ENCODE measurements around the gene HLCS. TPM values are rescaled to one million over a fixed set of nuclear protein-coding genes. Genes with fewer than 3 reads are reported as not detected.

Gene HLCS
- total RNA-seq, 1 experiment from 2014 or later = 33.8 TPM

DNA sequence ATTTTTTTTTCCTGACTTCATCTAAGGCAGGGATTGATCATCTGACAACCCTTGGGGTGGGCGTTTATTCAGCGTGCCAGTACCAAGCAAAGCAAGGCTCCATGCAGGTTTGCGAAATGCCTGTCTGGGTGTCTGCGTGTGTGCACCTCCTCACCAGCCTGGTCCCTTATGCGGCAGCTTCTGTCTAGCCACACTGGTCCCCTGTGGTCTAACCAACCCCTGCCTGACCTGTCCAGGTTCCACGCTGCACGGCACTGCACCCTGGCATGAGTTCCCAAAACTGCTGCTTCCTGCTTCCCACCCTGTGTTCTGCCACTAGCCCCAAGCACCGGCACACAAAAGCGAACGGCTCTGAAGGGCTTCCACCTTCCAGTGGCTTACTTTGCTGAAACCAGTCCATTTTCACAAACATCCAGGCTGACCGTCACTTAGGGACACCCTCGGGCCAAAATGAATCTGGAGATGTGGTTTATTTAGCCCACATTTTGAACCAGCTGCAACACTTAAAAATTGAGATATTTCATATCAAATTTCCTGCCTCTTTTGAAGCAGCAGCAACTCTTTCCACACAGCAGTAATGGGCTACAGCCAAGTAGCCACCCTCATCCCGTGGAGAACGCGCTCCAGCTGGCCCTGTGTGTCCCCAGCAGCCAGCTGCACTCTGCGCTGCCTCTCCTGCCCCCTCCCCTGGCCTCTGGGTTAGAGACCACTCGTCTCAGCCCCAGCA, 55.7 kb downstream of the HLCS start:
- in situ Hi-C loops (cut with HindIII; ENCODE audit: low pct_unique_long_range_greater_than_20kb, low sequenced_read_pairs) = no loop called here
- DNase-seq (ENCODE audit: low read depth, low spot score) = no peak

DNA sequence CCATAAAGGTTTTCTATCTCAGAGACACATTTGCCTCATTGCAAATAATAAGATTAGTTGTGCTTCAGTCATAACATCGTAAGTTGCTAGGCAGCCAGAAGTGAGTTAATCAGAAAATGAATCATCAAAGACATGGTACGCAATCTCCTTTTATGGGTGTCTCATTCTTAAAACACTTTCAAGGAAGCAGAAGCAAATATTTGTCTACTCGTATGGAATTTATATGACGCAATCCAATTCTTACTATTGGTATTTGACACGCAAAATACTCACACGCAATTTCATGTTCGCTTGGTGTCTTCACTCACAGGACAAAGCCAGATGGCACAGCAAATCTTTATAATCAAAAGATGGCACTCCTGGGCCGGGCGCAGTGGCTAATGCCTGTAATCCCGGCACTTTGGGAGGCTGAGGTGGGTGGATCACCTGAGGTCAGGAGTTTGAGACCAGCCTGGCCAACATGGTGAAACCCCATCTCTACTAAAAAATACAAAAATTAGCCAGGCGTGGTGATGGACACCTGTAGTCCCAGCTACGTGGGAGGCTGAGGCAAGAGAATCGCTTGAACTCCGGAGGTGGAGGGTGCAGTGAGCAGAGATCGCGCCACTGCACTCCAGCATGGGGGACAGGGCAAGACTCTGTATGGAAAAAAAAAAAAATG, 56.4 kb downstream of the HLCS start:
- no peak for DNase-seq (ENCODE audit: low read depth, low spot score)
- in situ Hi-C loops (cut with HindIII; ENCODE audit: low pct_unique_long_range_greater_than_20kb, low sequenced_read_pairs) = no loop called here

DNA sequence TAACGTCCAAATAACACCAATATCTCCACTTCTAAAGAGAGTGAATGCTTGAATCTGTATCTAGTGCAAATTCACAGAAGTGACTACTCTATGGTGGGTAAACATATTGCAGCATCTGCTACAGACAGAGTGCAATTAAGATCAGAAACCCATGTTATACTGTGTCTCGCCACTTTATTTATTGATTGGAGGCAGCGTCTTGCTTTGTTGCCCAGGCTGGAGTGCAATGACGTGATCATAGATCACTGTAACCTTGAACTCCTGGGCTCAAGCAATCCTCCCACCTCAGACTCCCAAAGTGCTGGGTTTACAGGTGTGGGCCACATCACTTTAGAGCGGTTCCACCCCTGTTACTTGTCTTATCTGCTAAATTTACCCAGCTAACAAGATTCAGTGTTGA, 57.0 kb downstream of the HLCS start:
- DNase-seq (ENCODE audit: low read depth, low spot score) = no peak
- in situ Hi-C loops (cut with HindIII; ENCODE audit: low pct_unique_long_range_greater_than_20kb, low sequenced_read_pairs) = no loop called here

DNA sequence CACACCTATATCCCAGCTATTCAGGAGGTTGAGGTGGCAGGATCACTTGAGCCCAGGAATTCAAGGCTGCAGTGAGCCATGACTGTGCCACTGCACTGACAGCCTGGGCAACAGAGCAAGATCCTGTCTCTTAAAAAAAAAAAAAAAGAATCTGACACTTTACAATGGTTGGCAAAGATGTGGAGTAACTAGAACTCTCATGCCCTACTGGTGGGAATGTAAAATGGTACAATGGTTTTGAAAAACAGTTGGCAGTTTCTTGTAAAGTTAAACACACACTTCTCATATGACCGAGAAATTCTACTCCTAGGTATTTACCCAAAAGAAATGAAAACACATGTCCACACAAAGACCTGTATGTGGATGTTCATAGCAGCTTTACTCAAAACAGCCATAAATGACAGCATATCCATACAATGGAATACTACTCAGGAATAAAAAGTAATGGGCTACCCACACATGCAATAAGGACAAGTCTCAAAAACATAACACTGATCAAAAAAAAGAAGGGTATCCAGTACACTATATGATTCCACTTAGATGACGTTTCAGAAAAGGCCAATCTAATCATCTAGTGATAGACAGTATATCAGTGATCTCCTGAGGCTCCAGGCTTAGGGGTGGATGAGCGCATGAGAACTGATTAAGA, 58.1 kb downstream of the HLCS start:
- DNase-seq (ENCODE audit: low read depth, low spot score) = no peak
- in situ Hi-C loops (cut with HindIII; ENCODE audit: low pct_unique_long_range_greater_than_20kb, low sequenced_read_pairs) = no loop called here

DNA sequence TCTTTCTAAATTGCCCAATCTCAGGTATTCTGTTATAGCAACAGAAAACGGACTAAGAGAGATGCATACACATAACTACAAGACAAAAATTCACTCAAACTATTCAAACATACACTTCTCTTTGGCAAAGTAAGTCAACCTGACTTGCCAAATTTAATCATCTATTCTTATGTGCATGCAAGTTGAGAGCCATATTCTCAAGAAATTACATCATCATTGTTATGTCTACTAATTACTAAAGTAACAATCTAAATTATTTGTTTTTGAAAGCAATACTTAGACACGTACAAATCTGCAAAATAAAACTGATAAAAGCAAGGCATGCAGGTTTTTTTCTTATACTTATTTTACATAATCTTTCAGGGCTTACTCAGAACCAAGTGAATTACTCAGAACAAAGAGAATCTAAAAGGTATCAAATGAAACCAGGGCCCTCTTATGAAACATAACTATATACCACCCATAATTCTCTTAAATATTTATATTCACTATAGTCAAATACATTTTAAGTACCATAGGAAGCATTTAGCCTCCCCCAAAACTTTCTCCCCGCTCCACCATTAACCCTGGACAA, 62.3 kb downstream of the HLCS start:
- in situ Hi-C loops (cut with HindIII; ENCODE audit: low pct_unique_long_range_greater_than_20kb, low sequenced_read_pairs) = no loop called here
- DNase-seq (ENCODE audit: low read depth, low spot score) = no peak

DNA sequence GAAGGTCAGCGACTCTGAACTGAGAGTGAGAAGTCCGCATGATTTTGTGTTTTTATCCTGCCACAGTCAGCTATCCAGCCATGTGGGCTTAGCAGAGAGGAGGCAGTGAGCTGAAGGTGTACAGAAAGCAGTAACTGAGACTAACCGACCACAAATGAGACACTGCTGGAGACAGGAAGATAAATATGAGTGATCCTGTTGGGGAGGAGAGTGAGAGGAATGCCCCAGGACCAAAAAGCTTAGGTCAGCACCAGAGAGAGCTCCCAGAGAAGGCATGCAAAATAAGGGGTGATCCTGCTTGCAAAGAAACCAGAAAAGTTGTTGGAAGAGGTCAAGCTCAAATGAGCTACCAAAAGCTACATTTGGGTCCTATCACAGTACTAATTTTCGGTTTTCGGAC, 63.7 kb downstream of the HLCS start:
- no peak for DNase-seq (ENCODE audit: low read depth, low spot score)
- in situ Hi-C loops (cut with HindIII; ENCODE audit: low pct_unique_long_range_greater_than_20kb, low sequenced_read_pairs) = no loop called here

DNA sequence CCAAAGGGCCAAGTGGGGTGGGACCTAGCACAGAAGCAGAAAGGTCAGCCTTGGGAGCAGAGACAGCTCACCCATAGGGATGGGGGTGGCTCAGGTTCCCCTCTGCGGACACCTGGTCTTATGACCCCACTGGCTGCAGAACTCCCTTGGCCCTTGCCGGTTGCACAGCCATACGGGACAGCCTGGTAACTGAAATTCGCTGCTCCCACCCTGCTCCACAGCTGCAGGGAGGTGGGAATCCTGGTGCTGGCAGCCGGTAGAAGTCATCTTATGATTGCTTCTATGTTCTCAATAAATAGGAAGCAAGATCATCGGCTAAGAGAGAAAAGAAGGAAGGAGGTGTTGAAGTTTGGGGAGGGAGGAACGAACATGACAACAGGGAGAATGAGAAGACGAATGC, 64.1 kb downstream of the HLCS start:
- in situ Hi-C loops (cut with HindIII; ENCODE audit: low pct_unique_long_range_greater_than_20kb, low sequenced_read_pairs) = no loop called here

DNA sequence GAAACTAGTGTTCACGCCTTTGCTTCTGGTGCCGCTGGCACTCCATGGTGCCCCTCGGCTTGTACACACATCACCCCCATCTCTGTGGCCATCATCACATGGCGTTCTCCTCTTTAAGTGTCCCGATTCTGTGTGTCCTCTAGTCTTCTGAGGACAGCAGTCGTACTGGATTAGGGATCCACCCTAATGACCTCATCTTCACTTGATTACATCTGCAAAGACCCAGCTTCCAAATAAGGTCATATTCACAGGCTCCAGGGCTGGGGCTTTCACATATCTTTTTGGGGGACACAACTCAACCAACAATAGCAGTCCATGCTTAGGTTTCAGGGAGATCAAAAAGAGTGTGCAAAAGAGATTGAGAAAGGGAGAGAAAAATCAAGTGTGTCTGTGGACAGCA, 64.9 kb downstream of the HLCS start:
- DNase-seq (ENCODE audit: low read depth, low spot score) = no peak
- in situ Hi-C loops (cut with HindIII; ENCODE audit: low pct_unique_long_range_greater_than_20kb, low sequenced_read_pairs) = no loop called here

More for the DNA sequence above, 64.1 kb downstream of the HLCS start:
- DNase-seq (ENCODE audit: low read depth, low spot score) = no peak

DNA sequence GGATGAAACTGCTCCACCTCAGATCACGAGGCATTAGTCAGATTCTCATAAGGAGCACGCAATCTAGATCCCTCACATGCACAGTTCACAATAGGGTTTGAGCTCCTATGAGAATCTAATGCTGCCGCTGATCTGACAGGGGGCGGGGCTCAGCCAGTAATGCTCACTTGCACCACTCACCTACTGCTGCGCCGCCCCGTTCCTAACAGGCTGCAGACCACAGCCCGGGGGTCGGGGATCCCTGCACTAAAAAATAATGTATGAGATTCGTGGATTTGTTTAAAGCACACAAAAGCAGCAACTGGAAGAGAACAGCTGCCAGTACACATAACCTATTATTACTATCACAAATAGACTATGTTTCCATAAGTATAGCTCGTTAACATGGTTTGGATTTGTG, 72.9 kb downstream of the HLCS start:
- in situ Hi-C loops (cut with HindIII; ENCODE audit: low pct_unique_long_range_greater_than_20kb, low sequenced_read_pairs) = no loop called here
- DNase-seq (ENCODE audit: low read depth, low spot score) = no peak

DNA sequence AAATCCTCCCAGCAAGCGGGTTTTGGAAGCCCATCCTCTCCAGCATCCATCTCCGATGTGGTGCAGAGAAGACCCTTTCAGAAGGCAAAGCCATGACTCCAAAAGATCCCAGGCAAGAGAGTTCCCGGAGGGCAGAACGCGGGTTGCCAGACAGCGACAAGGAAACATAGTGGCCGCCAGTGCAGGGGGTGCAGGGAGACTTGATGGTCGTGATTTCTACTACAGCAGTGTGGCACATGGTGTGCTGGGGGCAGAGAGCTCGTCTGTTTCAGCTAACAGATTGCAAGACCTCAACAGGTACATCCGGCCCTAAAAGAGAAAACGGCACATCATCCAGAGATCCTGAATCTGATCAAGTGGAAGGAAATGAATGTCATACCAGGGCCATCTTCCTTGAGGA, 74.3 kb downstream of the HLCS start:
- DNase-seq (ENCODE audit: low read depth, low spot score) = no peak
- in situ Hi-C loops (cut with HindIII; ENCODE audit: low pct_unique_long_range_greater_than_20kb, low sequenced_read_pairs) = no loop called here

DNA sequence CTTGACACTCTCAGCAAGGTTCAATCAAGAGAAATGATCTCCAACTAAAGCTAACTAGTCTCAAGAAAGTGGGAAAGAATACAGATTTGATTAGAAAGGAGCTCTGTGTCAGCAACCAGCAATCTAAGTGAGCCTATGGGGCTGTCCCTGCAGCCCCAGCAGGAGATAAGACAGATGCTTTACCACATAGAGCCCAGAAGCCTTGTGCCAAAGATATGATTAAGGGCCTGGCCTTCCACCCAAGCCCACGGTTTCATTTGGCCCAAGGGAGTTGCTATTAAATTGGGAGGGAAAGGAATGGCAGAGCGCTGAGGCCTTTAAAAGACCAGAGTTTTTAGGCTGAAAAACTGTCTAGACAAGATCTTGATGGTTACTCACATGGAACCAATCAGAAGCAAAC, 74.8 kb downstream of the HLCS start:
- in situ Hi-C loops (cut with HindIII; ENCODE audit: low pct_unique_long_range_greater_than_20kb, low sequenced_read_pairs) = no loop called here
- no peak for DNase-seq (ENCODE audit: low read depth, low spot score)

DNA sequence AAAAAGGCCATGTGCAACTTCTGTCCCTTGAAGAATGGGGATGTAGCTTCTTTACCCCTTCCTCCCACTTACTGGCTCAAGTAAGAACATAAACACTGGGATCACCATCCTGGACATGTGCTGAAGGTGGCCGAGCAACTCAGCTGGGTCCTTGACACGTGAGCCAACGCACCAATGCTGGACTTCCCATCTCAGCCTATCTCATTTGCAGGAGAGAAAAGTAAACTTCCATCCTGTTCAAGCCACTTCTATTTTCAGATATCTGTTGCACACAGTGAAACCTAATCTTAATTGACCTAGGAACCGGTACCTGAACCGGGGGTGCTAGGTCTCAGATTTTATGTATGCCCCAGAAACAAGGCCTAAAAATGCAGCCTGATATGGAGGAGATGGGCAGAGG, 75.3 kb downstream of the HLCS start:
- no peak for DNase-seq (ENCODE audit: low read depth, low spot score)
- in situ Hi-C loops (cut with HindIII; ENCODE audit: low pct_unique_long_range_greater_than_20kb, low sequenced_read_pairs) = no loop called here

DNA sequence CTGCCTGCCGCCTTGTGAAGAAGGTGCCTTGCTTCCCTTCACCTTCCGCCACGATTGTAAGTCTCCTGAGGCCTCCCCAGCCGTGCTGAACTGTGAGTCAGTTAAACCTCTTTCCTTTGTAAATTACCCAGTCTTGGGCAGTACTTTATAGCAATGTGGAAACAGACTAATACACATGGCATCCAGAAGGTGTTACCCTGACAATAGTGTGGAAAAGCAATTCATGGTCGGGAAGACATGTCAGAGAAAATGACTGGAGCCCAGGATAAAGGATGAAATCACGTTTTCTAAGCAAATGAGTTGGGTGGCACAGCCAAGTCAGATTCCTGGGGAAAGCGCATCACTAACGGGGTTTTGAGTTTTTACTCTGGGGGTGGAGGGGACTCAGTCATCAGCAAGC, 76.4 kb downstream of the HLCS start:
- no peak for DNase-seq (ENCODE audit: low read depth, low spot score)
- in situ Hi-C loops (cut with HindIII; ENCODE audit: low pct_unique_long_range_greater_than_20kb, low sequenced_read_pairs) = no loop called here

DNA sequence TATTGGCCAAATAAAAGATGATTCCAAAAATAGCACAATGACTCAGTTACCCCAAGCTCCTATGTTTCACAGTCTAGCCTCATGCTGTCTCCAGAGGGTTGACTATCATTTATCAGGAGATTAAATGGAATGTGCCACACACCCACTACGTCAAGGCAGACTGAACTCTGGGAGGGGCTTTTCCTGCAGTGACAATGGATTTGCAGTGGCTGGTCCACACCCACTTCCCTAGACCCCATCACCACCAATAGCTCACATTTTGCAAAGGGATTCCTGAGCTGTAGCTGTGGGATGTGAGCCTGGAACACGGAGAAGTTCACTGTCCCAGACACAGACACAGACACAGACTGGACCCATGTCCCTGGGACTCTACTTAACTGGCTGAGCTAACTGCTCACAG, 77.1 kb downstream of the HLCS start:
- no peak for DNase-seq (ENCODE audit: low read depth, low spot score)
- in situ Hi-C loops (cut with HindIII; ENCODE audit: low pct_unique_long_range_greater_than_20kb, low sequenced_read_pairs) = no loop called here

DNA sequence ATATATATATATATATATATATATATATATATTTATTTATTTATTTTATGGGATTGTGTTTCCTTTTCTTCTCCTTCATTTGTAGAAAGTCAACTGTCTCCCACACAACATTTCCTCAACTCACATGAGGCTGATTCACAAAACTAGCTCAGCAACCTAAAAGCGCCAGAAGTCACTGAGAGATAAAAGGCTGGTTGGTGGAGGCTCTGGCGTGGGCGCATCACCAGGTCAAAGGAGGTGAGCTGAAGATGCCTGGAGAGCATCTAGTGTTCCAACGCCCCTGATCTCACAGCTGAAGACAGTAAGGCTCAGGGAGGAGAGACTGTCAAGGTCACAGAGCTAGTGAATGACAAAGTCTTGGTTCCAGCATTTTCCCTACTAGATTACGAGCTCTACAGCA, 78.0 kb downstream of the HLCS start:
- DNase-seq (ENCODE audit: low read depth, low spot score) = no peak
- in situ Hi-C loops (cut with HindIII; ENCODE audit: low pct_unique_long_range_greater_than_20kb, low sequenced_read_pairs) = no loop called here

DNA sequence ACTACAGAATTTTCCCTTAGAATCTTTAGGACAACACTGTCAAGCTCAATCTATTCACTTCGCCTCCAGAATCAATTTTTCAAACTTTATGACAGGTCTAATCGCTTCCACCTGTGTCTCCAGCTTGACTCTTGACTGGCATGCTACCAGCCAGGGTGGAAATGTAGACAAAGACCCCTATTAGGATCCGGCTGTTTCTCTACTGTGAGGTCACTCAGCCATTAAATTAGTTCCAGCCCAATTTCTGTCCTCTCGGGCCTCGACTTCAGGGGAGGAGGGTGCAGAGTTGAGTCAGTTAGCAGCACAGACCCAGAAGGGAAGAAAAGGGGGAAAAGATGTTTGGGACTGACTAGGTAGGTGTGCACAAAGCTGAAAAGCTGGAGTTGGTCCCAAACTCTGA, 78.5 kb downstream of the HLCS start:
- in situ Hi-C loops (cut with HindIII; ENCODE audit: low pct_unique_long_range_greater_than_20kb, low sequenced_read_pairs) = no loop called here
- no peak for DNase-seq (ENCODE audit: low read depth, low spot score)

DNA sequence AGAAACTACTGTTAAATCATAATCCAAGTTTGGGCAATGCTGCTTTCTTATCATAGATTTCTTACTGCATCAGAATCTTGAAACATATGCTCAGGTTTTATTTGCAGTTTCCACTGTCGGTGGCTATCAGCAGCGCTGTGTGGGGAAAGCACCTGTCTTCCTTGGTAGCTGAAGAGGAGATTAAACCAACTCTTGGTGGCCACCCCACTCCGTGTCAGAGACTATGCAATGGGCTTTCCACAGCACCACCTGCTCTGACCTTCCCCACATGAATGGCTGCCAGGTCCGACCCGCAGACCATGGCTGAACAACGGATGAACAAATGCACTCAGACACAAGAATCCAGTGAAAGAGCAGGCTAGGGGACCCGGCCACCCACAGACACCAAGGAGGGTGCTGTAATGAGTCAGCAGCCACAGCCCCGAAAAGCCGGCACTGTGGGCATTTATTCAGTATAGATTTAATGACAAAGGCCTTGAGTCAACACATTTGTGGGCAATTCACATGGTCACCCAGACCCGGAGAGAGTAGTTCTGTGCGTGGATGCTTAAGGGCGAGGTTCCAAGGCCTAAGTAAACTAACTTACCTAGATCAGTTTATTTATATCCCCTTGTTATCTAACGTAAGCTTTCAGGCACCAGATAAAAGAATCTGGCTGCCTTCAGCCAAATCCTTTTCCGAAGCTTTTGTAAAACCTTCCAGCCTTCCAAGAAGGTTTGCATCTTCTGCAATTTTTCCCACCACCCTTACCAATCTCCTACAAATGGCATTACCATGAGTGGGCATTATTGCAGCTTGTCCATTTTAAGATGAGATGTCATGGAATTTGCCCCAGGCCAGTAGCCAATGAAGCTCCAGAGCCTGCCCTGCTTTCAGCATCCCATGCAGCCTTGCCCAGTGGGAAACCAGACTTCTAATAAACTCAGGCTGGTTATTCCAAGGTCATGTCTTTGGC, 82.7 kb downstream of the HLCS start:
- DNase-seq (ENCODE audit: low read depth, low spot score) = no peak
- in situ Hi-C loops (cut with HindIII; ENCODE audit: low pct_unique_long_range_greater_than_20kb, low sequenced_read_pairs) = no loop called here

DNA sequence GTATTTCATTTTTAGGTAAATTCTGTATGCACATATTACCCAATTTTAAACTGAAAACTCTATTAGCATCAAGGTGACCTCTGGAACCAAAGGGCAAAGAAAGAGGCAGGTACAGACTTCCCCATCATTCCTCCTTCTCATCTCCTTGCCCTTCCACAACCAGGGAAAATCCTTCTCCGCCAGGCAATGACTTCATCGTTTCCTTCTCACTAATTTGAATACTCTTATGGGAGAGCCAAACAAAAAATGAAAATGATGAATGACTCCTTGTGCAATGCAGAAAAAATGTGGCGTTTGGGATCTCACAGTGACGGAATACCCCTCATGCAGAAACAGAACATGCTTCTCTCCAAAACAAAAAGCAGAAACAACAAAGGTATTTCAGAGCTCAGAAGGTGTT, 83.7 kb downstream of the HLCS start:
- in situ Hi-C loops (cut with HindIII; ENCODE audit: low pct_unique_long_range_greater_than_20kb, low sequenced_read_pairs) = no loop called here
- no peak for DNase-seq (ENCODE audit: low read depth, low spot score)
